ENCODE data around the gene STK32A. TPM values are rescaled to one million over a fixed set of nuclear protein-coding genes. Genes with fewer than 3 reads are reported as not detected.
A peak's percentile ranks its signal among the peaks of the same experiment; 100 is the strongest.

Gene STK32A
- total RNA-seq, 1 experiment from 2014 or later: 1.2 TPM

- no peak overlapping the region for H3K27ac ChIP-seq (ENCODE audit: low read depth, low read length)
- RAD21 ChIA-PET (ENCODE audit: low non-redundant PET in 1 of 2, low total read pairs in 2 of 2, uncharacterized antibody in 2 of 2, unreplicated experiment in 2 of 2): interaction anchor here (1.1 to 2.1 kb wide), 3 partner anchors 145 to 355 kb away, joined by 3 to 19 read pairs (median 6); no protein-coding TSS in a partner anchor
- intact Hi-C loops (cut with micrococcal nuclease): loop anchor here (1.0 kb wide), 2 partner anchors 145 to 353 kb away; no protein-coding TSS in a partner anchor
- TF ChIP-seq RAD21 (IDR thresholded peaks at IDR 0.05; ENCODE audit: low read depth) (peak; percentile 85), FOSL1 (IDR thresholded peaks at IDR 0.05; ENCODE audit: low read depth) (no peak), ATF3 (IDR thresholded peaks at IDR 0.05) (no peak), CTCF (IDR thresholded peaks at IDR 0.05 in 2 of 3, conservative IDR thresholded peaks at IDR 0.05 in 1 of 3; ENCODE audit: borderline replicate concordance in 1 of 3, insufficient read depth in 1 of 3, low read depth in 2 of 3, low read length in 2 of 3) (peak; percentile 61 to 83 (median 61))
- no peaks in the 10 kb centered on the region for H3K79me2 ChIP-seq (ENCODE audit: insufficient read depth, low read length)
- no TSS peak for BruUV-seq (replicated peaks)
- DNase-seq (ENCODE audit: low read depth, low spot score): peak; percentile 36
- POLR2A ChIA-PET: interaction anchor here (1.4 kb wide), 1 partner anchor 145 kb away, joined by 7 read pairs; no protein-coding TSS in a partner anchor
- H3K4me1 ChIP-seq (ENCODE audit: control insufficient read depth in 1 of 2, insufficient read depth in 2 of 2, low read length in 2 of 2): no peaks in the 10 kb centered on the region
- CTCF ChIA-PET: interaction anchor here (0.6 to 2.2 kb wide), 12 partner anchors 22 to 682 kb away, joined by 3 to 102 read pairs (median 5); no protein-coding TSS in a partner anchor
- no peaks in the 10 kb centered on the region for H3K36me3 ChIP-seq (ENCODE audit: control insufficient read depth in 1 of 2, insufficient read depth in 2 of 2, low read length in 2 of 2)
- no peaks in the 10 kb centered on the region for H3K9me3 ChIP-seq (ENCODE audit: control insufficient read depth in 1 of 2, insufficient read depth in 1 of 2, low read depth in 1 of 2, low read length in 2 of 2)
- H3K4me3 ChIP-seq (replicated peaks in 1 of 2; ENCODE audit: low read depth in 1 of 2, low read length in 2 of 2): no peak overlapping the region
- ATAC-seq: peak; percentile 92
- H3K27me3 ChIP-seq (ENCODE audit: insufficient read depth, low read length): peaks cover 24% of the 10 kb centered on the region; the same call in 1 of the 2 replicates
- H2AFZ ChIP-seq (ENCODE audit: low read depth, low read length, poor library complexity, severe bottlenecking): no peak overlapping the region
- H3K9ac ChIP-seq (ENCODE audit: low read length): no peak overlapping the region
- H3K9me2 ChIP-seq (ENCODE audit: insufficient read depth): no peaks in the 10 kb centered on the region
- H4K20me1 ChIP-seq (ENCODE audit: insufficient read depth): no peaks in the 10 kb centered on the region
- H3K4me2 ChIP-seq (ENCODE audit: low read length): no peak overlapping the region
Measured at GRCh38 chr5:147223948-147224791, 10.7 kb upstream of the STK32A start.

- no peaks in the 10 kb centered on the region for H4K20me1 ChIP-seq (ENCODE audit: insufficient read depth)
- intact Hi-C loops (cut with micrococcal nuclease): no loop called here
- ChIA-PET RAD21 (ENCODE audit: low non-redundant PET in 1 of 2, low total read pairs in 2 of 2, uncharacterized antibody in 2 of 2, unreplicated experiment in 2 of 2) (no interaction called here), CTCF (interaction anchor here (0.9 to 1.0 kb wide), 2 partner anchors 143 to 352 kb away, joined by 3 to 5 read pairs; no protein-coding TSS in a partner anchor), POLR2A (no interaction called here)
- no peak for ATAC-seq
- no peaks in the 10 kb centered on the region for H3K36me3 ChIP-seq (ENCODE audit: control insufficient read depth in 1 of 2, insufficient read depth in 2 of 2, low read length in 2 of 2)
- H3K9me3 ChIP-seq (ENCODE audit: control insufficient read depth in 1 of 2, insufficient read depth in 1 of 2, low read depth in 1 of 2, low read length in 2 of 2): no peaks in the 10 kb centered on the region
- H3K27ac ChIP-seq (ENCODE audit: low read depth, low read length): no peak overlapping the region
- no peak overlapping the region for H3K4me3 ChIP-seq (replicated peaks in 1 of 2; ENCODE audit: low read depth in 1 of 2, low read length in 2 of 2)
- no peak overlapping the region for H3K4me2 ChIP-seq (ENCODE audit: low read length)
- no peaks in the 10 kb centered on the region for H3K79me2 ChIP-seq (ENCODE audit: insufficient read depth, low read length)
- no peak for DNase-seq (ENCODE audit: low read depth, low spot score)
- H3K27me3 ChIP-seq (ENCODE audit: insufficient read depth, low read length): peaks cover 24% of the 10 kb centered on the region; the same call in 1 of the 2 replicates
- no peaks in the 10 kb centered on the region for H3K4me1 ChIP-seq (ENCODE audit: control insufficient read depth in 1 of 2, insufficient read depth in 2 of 2, low read length in 2 of 2)
- H3K9ac ChIP-seq (ENCODE audit: low read length): no peak overlapping the region
- no peaks in the 10 kb centered on the region for H3K9me2 ChIP-seq (ENCODE audit: insufficient read depth)
- BruUV-seq (replicated peaks): no TSS peak
- H2AFZ ChIP-seq (ENCODE audit: low read depth, low read length, poor library complexity, severe bottlenecking): no peak overlapping the region
- TF ChIP-seq REST (IDR thresholded peaks at IDR 0.05; ENCODE audit: low read depth): no peak
- TF ChIP-seq JUND (IDR thresholded peaks at IDR 0.05): no peak
- no peak for TF ChIP-seq ZBTB33 (IDR thresholded peaks at IDR 0.05; ENCODE audit: extremely low read depth, insufficient replicate concordance, low read length)
- TF ChIP-seq FOSL1 (IDR thresholded peaks at IDR 0.05; ENCODE audit: low read depth): no peak
- no peak for TF ChIP-seq ZFX (IDR thresholded peaks at IDR 0.05)
- TF ChIP-seq SIN3A (IDR thresholded peaks at IDR 0.05; ENCODE audit: low read depth): no peak
Measured at GRCh38 chr5:147225938-147226337, 8.9 kb upstream of the STK32A start.
